ENCODE results near the gene TBC1D1.
A peak's percentile ranks its signal among the peaks of the same experiment; 100 is the strongest.

The TBC1D1 gene

DNA sequence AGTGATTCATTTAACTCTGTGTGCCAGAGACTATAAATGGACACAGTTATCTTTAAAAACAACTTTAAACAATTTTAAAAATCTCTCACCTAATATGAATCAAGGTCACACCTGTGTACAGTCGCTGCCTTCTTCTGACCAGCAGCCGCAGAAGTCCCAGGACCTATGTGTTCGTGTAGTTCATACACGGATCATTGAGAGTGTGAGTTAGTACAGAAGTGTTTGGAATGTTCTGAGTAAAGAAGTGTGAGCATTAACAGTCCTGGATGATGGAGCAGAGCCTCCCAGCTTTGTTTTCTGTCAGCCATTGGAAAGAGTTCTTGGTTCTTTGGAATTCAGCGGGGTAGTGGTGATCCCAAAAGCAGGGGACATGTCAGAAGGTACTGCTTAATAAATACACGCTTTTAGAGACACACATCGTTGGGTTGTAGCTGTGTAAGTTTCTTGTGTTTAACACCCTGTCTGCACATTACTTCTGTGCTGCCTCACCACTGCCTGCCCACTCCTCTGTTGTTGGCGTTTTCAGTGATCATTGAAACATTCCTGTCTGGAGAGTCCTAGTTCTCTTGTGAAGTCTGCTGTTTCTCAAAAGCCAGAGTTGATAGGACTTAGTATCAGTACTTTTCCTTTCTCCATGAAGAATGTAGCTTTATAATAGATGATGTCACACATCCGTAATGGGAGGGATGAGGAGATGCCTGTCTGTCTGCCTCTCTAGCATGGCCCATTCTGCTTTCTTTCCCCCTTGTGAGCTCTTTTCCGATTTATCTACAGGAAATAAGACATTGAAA, 159.9 kb downstream of the TBC1D1 start:
- TF ChIP-seq POLR2A (IDR thresholded peaks at IDR 0.05; ENCODE audit: low read depth, low read length), result no peak
- no peak for DNase-seq (ENCODE audit: insufficient read length, low spot score)
- FAIRE-seq, result no peak

DNA sequence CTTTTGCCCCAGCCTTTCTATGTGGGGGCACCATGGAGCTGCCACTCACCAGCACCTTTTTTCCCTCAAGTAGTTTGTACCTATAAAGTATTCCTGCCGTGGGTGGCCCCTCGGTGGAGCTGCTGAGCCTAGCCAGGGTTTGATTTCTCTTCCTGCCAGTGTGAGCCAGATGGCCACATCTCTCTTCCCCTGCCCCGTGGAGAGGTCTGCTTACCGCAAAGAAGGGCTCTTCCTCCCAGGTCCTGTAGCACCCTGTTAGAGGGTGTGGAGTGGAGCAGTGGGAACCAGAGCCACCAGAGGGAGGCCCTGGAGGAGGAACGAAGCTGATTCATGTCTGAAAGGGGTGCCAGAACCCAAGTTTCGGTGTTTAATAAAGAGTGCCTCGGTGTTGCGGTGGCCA, 164.7 kb downstream of the TBC1D1 start:
- DNase-seq (ENCODE audit: insufficient read length, low spot score) (no peak), FAIRE-seq (no peak)
- TF ChIP-seq POLR2A (IDR thresholded peaks at IDR 0.05; ENCODE audit: low read depth, low read length), result no peak

DNA sequence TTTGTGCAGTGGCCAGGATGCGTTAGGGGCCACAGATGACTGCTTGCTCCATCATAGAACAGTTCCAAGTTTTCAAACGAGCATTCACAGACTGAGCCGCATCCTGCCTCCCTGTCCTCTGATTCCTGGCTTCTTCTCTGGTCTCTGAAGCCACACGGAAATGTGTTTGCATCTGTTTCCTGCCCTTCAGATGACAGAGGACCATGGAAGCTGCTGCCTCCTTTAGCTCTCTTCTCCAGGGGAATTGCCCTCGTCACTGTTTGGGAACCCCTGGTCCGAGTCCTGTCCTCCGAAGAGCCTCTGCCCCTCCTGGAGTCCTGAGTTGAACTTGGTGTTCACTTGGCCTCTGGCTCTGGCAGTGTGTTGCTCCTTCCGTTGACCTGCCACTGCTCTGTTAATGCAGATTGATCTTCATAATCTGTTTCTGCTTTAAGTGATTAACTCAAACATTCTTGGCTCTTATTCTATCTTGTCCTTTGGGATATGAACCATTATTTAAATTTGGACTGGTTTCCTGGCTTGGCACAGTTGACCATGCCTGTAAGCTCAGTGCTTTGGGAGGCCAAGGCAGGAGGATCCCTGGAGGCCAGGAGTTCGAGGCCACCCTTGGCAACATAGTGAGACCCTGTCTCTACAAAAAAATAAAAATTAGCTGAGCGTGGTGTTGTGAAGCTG, 165.3 kb downstream of the TBC1D1 start:
- no peak for TF ChIP-seq POLR2A (IDR thresholded peaks at IDR 0.05; ENCODE audit: low read depth, low read length)
- DNase-seq (ENCODE audit: insufficient read length, low spot score) (no peak), FAIRE-seq (no peak)

DNA sequence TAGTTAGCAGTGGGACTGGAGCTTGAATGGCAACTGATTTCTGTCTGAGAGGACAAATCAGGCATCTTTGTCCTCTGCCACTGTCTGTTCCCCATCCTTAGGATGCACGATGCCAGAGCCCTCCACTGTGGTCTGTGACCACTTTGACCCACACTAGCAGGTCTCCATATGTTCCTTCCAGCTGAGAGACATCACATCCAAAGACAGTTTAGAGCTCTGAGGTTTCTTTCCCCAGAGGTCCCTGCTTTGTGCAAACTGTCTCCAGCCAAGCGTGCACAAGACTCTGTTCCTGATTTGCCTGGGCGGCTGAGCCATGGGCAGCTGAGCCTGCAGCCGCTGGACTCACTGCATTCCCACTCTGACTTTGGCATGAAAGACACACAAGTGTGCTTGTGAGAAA, 167.3 kb downstream of the TBC1D1 start:
- no peak for TF ChIP-seq POLR2A (IDR thresholded peaks at IDR 0.05; ENCODE audit: low read depth, low read length)
- DNase-seq (ENCODE audit: insufficient read length, low spot score) (no peak), FAIRE-seq (no peak)

DNA sequence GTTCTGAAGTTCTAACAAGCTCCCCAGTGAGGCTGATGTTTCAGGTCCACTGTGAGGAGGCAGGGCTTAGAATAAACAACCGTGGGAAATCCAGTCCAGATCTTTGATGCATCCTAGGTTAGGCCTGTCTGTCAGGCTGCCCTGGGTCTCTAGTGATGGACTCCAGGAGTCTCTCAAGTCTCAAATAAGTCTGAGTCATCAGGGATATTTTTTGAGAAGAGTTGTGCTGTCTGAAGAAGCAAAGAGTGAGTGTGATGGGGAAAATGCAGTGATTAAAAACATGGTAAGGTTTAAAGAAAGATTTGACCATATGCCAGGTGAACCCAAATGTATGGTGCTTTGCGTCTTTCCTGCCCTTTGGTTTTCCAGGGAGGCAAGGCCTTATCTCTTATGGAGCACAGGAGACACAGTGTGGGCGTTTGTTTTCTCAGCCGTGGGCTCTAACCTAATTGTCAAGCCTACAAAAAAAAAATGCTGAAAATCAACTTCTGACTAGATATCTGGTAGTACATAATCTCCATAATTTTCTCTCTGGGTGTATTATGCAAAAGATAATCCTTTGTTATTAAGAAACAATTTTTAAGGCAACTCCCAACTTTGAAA, 170.0 kb downstream of the TBC1D1 start:
- TF ChIP-seq POLR2A (IDR thresholded peaks at IDR 0.05; ENCODE audit: low read depth, low read length), result no peak
- no peak for FAIRE-seq
- DNase-seq (ENCODE audit: insufficient read length, low spot score), result no peak

DNA sequence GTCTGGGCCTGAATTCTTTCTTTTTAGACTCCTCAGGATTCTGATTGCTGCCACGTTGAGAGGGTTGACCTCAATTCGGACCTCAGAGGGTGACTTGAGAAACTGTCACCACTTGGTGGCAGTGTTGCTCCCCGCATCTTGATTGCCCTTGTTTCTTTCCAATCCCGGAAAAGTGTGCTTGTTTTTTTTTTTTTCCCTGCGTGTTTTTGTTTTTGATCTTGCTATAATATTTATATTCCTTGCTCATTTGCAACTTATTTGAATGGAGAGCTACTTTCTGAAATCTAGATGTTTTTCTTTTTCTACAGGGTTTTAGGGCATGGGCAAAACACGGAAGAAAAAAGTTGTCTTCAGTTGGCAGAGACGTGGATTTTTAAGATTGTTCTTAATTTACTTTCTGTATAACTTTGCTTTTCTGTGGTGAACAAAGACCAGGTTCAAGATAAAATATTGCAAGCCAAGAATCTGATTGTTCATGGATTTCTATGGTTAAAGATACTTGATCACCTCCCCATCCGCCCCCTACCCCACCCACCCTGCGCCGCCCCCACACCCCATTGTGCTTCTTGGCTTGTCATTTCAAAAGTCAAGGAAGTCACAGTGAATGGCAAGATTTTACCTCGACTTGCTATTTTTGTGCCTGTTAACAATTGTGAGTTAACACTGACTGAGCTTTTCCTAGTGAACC, 171.3 kb downstream of the TBC1D1 start:
- no peak for TF ChIP-seq POLR2A (IDR thresholded peaks at IDR 0.05; ENCODE audit: low read depth, low read length)
- DNase-seq (ENCODE audit: insufficient read length, low spot score) (peak; percentile 19), FAIRE-seq (no peak)

DNA sequence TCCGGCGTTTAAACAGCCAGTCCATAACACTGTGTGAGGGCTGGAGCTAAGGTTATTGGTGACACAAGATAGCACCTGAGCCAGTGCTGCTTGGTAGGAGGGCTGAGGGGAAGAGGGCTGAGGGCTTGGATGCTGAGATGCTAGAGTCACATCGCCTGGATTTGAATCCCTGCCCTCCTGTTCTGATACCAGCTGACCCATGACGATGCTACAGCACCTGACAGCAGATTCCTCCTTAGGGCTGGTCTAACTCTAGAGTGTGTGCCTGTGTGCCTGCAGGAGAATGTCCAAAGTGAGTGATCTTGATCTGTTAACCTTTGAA, 171.9 kb downstream of the TBC1D1 start:
- TF ChIP-seq POLR2A (IDR thresholded peaks at IDR 0.05; ENCODE audit: low read depth, low read length), result no peak
- no peak for FAIRE-seq

DNA sequence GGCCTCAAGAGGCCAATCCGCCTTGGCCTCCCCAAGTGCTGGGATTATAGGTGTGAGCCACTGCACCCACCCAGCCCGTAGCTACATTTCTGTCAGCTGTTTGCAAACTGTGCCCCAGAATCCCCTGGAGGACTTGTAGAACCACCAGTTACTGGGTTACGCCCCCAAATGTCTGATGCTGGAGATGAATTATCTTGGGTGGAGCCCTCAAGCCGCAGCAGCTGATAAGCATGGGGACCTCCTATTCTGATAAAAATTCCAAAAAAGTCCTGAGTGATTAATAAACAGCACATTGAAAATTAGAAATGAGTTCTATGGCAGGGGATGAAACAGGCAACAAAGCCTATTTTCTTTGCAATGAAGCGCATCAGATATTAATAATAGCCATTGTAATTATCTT, 174.3 kb downstream of the TBC1D1 start:
- FAIRE-seq, result no peak
- no peak for TF ChIP-seq POLR2A (IDR thresholded peaks at IDR 0.05; ENCODE audit: low read depth, low read length)
- no peak for DNase-seq (ENCODE audit: insufficient read length, low spot score)

More for the DNA sequence above, 171.9 kb downstream of the TBC1D1 start:
- DNase-seq (ENCODE audit: insufficient read length, low spot score), result no peak

DNA sequence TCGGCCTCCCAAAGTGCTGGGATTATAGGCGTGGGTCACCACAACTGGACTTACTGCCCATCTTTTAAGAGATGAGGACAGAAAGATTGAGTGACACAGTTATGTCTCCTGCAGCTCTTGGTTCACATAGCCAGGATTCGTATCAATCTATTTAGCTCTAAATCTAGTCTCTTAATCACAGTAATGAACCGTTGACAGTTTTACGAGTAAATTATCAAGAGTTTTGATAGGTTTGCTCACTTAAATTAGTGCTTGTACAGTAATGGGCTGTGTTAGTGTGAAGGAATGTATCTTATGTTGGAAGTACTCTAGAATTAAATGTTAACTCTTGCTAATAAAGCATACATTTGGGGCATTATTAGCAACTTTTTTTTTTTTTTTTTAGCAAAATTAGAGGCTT, 175.0 kb downstream of the TBC1D1 start:
- TF ChIP-seq POLR2A (IDR thresholded peaks at IDR 0.05; ENCODE audit: low read depth, low read length), result no peak
- DNase-seq (ENCODE audit: insufficient read length, low spot score) (no peak), FAIRE-seq (no peak)

DNA sequence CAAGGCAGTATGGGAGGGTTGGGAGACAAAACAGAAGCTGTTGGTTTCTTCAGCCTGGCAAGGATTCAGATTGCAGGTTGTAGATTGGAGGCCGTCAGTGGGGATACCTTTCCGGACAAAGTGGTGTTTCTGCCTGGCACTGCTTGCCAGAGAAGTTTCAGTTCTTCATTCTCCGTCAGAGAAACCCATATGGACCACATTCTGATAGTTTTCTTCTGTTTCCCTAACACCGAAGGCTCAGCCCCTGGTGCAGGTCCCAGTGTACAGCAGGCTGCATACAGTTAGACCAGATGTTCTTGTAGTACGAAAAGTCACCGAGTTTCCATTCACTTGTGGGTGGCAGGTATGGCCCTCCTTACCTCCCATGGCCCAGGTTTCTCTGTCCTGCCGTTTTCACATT, 176.6 kb downstream of the TBC1D1 start:
- no peak for DNase-seq (ENCODE audit: insufficient read length, low spot score)
- no peak for TF ChIP-seq POLR2A (IDR thresholded peaks at IDR 0.05; ENCODE audit: low read depth, low read length)
- no peak for FAIRE-seq

DNA sequence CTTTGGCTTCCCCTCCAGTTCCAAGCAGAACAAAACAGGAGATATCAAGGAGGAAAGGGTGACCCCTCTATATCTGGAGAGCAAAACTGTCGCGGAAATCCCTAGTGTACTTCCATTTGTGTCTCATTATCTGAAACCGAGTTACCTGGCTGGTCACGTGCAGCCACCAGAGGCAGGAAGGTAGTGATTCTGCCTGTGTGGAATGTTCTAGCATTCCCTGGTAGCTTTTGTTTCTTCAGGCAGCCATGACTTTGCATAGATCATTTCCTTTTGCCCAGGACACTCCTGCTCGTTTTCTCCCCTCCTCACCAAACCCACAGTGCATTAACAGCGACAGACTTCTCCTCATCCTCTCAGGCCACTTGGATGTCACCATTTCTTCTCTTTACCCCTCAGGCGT, 177.2 kb downstream of the TBC1D1 start:
- FAIRE-seq (no peak), DNase-seq (ENCODE audit: insufficient read length, low spot score) (no peak)
- no peak for TF ChIP-seq POLR2A (IDR thresholded peaks at IDR 0.05; ENCODE audit: low read depth, low read length)

DNA sequence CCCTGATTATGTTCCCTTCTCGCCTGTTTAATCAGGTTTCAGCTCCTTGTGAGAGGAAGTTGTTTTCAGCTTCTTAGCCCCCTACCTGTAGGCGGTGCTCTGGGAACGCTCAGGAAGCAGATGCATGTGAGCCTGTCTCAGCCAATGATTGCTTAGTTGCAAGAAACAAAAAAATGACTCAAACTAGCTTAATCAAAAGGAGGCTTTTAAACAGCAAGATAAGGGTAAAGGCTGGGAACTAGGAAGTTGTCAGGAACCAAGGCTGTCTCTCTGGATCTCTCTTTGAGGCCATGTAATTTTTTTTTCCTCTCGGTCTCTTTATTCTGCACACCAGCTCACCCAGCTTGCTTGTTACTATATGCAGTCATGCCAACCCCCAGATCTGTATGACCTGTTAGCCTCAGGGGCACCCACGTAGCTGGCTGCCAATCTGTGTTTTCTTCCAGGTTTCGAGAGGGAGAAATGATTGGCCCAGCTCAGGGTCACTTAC, 178.4 kb downstream of the TBC1D1 start:
- no peak for FAIRE-seq
- no peak for TF ChIP-seq POLR2A (IDR thresholded peaks at IDR 0.05; ENCODE audit: low read depth, low read length)
- DNase-seq (ENCODE audit: insufficient read length, low spot score), result no peak

DNA sequence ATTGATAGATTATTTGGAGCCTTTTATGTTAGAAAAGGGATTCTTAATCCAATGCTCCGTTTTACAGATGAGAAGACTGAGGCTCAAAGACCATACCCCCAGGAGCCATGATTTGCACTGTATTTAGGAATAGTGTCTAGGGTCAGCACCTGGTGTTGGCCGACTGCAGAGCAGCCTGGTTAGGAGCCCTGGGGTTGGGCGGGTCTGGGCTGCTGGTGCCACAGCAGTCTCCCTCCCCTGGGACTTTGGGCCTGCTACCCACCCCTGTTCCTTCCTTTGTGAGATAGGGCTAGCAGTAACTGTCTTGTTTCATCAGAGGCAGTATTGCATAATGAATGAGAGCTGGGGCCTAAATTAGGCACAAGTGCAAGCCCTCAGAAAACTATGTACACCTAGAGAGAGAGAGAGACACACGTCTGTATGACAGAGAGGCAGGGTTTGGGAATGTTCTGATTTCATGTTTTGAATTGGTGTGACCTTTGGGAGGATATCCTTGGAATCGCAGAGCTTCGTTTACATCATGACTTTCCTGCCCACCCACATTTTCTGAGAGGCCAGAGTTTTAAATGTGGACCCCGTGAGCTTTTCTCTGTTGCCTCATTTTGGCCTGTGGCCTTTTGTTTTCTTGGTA, 181.0 kb downstream of the TBC1D1 start:
- FAIRE-seq (no peak), DNase-seq (ENCODE audit: insufficient read length, low spot score) (no peak)
- no peak for TF ChIP-seq POLR2A (IDR thresholded peaks at IDR 0.05; ENCODE audit: low read depth, low read length)

DNA sequence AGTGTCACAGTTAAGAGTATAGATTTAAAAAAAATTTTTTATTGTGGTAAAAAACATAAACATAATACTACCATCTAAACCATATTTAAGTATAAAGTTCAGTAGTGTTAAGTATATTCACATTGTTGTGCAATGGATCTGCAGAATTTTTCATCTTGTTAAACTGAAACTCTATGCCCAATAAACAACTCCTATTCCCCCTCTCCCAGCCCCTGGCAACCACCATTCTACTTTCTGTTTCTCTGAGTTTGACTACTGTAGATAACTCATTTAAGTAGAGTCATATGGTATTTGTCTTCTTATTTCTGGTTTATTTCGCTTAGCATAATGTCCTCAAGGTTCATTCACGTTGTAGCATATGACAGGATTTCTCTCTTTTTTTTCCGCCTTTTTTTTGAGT, 181.7 kb downstream of the TBC1D1 start:
- TF ChIP-seq POLR2A (IDR thresholded peaks at IDR 0.05; ENCODE audit: low read depth, low read length), result no peak
- DNase-seq (ENCODE audit: insufficient read length, low spot score) (no peak), FAIRE-seq (no peak)
